WI38 (cell line): ENCODE data around the gene LRRC28.

Experiments
- H3K4me3 ChIP-seq: 2 replicates; pipeline ENCODE4 v1.5.1; 2011; ENCODE audit warnings: low read depth, mild to moderate bottlenecking, control low read depth, low read length
- TF ChIP-seq, protein P1 (sequence below): IDR thresholded peaks from 2 replicates; pipeline ENCODE4 v1.5.1; 2012; ENCODE audit warnings: low read depth, mild to moderate bottlenecking, control low read depth, low read length

LRRC28 gene

GRCh38 chr15:99432271-99433025 lies 181.2 kb downstream of the LRRC28 start:
- TF ChIP-seq, protein P1, sequence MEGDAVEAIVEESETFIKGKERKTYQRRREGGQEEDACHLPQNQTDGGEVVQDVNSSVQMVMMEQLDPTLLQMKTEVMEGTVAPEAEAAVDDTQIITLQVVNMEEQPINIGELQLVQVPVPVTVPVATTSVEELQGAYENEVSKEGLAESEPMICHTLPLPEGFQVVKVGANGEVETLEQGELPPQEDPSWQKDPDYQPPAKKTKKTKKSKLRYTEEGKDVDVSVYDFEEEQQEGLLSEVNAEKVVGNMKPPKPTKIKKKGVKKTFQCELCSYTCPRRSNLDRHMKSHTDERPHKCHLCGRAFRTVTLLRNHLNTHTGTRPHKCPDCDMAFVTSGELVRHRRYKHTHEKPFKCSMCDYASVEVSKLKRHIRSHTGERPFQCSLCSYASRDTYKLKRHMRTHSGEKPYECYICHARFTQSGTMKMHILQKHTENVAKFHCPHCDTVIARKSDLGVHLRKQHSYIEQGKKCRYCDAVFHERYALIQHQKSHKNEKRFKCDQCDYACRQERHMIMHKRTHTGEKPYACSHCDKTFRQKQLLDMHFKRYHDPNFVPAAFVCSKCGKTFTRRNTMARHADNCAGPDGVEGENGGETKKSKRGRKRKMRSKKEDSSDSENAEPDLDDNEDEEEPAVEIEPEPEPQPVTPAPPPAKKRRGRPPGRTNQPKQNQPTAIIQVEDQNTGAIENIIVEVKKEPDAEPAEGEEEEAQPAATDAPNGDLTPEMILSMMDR, result no peak
- H3K4me3 ChIP-seq, result no peak overlapping the region

GRCh38 chr15:99433026-99433756 lies 181.9 kb downstream of the LRRC28 start:
- no peak overlapping the region for H3K4me3 ChIP-seq
- TF ChIP-seq, protein P1, result no peak

- H3K4me3 ChIP-seq, result no peak overlapping the region
- TF ChIP-seq, protein P1, result no peak
Observed at GRCh38 chr15:99433757-99434450, 182.6 kb downstream of the LRRC28 start.

DNA sequence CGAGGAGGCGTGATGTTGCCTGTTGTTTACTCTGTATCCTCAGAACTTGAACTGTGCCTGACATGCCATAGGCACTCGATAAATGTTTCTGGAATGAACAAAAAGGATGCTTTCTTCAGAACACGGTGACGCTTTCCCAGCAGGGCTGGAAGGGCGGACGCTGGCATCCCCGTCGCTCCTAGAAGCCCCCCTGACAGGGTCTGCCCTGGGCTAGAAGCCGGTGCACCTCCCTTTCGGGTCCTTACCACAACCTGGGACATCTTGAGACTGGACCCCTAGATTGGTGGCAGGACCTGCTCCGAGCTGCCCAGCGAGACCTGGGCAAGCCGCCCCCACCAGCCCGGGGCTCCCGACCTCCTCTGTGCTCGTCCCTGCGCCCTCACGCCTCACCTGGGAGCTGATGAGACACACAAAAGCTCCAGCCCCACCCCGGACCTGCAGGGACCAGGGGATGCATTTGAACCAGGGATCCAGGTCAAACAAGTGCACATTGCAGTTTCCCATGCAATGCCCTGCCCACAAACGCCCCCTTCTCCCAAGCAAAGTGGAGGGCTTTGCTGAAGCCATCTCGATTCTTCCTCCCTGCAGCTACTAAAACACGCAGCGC lies 183.3 kb downstream of the LRRC28 start:
- H3K4me3 ChIP-seq, result no peak overlapping the region
- TF ChIP-seq, protein P1, result no peak

- H3K4me3 ChIP-seq, result no peak overlapping the region
- TF ChIP-seq, protein P1, result no peak
Observed at GRCh38 chr15:99435113-99435695, 183.9 kb downstream of the LRRC28 start.

- TF ChIP-seq, protein P1, result no peak
- no peak overlapping the region for H3K4me3 ChIP-seq
Observed at GRCh38 chr15:99435877-99436541, 184.7 kb downstream of the LRRC28 start.
